Activated effector memory CD4-positive, alpha-beta T cell treated with anti-CD3 and anti-CD28 coated beads, Interleukin-2, amount 50 U/mL, for 16 hours (primary cell): ENCODE measurements around the gene ANTXR1.

ENCODE experiments used
- DNase-seq: peaks from one replicate; pipeline ENCODE4 v3.0.0-alpha.2; 2020

ANTXR1 gene

DNA sequence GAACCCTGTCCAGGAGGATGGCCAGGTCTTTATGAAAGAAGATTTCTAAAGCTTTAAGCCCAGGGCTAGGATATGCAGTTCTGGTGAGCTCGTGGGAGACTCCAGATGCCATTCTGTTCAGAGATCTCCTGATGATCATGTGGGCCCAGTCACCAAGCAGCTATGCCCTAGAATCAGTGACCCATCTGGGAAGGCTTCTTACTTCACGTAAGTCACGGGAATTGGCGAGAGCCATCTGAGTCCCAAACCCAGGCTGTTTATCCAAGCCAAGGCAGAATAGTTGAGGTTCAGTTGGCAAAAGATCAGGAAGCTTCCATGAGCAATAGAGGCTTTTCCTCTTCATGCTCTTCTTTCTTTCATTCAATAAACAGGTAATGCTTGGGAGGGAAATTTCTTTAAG, 23.9 kb downstream of the ANTXR1 start:
- no peak for DNase-seq

DNA sequence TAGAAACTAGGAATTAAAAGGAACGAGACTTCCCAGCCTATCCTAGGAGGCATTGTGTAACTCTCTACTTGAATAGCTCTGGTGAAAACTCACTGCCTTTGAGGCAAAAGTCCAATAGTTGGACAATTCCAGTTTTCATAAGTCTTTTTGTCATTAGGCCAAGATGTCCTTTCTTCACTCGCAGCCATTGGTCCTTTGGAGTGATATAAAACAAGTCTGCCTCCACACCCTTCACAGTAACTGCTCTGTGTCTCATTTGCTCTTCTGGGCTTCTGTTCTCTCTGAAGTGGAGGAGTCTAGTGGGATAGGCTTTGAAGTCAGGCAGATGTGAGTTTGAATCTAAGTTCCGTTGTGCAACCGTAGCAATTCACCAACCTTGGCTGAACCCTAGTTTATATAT, 28.2 kb downstream of the ANTXR1 start:
- DNase-seq: no peak

DNA sequence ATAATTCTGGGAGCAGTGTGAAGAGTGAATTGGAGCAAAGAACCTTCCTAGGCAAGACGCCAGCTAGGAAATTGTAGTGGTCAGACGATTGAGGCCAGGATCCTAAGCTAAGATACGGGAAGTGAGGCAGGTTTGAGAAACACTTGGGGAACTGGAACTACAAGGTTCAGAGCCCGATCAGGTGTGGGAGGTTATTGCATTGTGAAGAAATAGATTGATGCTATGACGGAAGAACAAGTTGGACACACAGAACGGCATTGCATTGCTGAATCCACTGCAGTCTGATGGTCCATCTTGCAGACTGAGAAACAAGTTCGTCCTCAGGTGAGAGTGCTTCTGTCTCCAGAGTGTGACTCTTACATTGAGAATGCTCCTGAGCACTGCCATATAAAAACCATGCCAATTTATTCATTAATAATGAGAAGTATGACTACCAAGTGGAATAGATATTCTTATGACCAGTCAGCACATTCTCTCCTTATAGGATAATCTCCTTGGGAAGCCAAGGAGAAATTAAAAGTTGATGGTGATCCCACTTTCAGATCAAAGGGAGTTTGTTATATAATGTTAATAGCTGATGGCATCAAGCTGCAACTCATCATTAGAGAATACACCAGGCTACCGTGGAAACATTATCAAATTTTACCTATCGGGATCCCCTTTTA, 30.9 kb downstream of the ANTXR1 start:
- DNase-seq: no peak

DNA sequence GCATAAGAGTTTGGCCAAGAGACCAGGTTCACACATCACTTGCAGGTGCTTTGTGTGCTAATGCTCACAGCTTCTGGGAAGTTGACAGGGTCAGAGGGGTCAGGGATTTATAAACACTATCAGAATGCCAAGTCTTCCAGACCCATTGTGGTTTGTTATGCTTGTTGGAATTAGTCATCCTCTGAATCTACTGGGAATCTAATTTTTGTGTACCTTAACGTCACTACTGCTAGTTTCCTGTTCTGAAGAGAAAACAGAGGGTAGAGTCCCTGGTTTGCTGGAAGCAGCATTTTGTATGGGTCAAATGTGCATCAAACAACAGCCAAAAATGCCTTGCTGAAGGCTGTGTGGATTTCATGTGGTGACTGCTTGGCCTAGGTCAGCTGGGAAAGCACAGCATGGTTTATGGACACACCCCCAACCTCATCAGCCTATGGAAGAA, 33.3 kb downstream of the ANTXR1 start:
- DNase-seq: no peak

DNA sequence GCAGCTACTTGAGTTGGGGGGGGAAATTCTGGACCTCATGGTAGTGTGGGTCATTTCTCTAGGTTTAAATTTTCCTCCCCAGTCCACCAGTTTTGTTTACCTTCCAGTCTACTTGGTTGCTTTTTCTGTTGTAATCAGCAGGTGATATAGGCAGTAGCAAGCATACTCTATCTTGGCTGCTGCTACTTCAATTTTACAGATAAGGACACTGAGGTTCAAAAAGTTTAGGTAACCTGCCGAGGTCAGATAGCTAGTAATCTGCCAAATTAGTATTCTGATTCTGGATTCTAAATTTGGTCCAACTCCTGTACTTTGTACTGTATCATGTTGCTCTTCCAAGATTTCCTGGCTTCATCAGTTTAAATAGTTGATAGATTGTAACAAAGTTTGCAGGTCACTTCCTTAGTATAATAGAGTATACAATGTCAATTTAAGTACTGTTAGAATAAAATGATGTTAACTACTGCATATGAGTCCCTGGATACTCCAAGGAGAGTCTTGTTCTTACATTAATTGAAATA, 34.7 kb downstream of the ANTXR1 start:
- DNase-seq: no peak

DNA sequence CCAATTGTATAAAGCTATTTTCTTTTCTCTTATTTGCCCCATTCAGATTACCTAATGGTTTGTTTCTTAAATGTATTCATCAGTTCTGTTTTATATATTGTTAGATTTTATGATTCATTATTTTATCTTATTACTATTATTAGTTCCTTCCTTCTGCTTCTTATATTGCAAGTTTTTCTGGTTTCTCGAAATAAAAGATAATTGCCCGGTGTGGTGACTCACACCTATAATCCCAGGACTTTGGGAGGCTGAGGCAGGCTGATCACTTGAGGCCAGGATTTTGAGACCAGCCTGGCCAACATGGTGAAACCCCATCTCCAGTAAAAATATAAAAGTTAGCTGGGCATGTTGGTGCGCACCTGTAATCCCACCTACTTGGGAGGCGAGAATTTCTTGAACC, 37.8 kb downstream of the ANTXR1 start:
- no peak for DNase-seq

DNA sequence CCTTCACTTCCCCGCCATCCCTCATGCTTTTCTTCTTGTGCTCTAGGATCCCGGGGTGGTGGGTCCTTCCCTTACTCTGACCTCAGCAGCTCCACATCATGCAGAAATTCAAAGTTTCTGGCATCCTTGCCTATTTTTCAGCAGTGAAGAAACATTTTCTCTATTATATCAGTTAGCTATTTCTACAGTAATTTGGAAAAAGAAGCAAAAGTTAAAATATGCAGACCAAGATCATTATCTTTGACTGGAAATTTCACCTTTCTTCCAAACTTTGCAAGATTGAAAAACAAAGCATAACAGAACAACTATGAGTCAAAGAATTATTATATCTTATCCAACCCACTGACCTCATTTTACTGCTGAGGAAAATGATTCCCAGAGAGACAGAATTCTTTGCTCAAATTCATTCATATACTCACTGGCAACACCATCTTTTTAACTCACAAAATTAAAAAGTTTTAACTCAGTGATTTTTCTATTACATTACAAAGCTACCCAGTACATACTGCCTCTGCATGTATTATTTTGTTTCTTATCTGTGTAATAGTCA, 40.5 kb downstream of the ANTXR1 start:
- no peak for DNase-seq

DNA sequence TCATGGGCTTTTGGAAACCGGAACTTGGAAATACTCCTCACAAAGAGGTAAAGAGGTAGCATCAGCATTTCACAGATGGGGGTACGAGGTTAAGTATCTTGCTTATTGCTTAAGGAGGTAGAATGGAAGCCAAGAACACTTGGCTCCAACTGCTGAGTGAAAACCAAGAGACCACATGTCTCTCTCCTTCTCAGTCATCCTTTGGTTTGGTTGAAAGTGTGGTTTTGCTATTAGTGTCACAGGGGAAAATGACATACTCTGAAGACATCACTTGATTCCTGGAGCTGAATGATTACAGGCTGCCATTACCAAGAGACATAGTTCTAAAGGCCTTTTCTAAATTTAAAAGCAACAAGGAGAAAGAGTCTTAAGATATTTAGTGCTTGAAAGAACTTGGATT, 41.5 kb downstream of the ANTXR1 start:
- no peak for DNase-seq

DNA sequence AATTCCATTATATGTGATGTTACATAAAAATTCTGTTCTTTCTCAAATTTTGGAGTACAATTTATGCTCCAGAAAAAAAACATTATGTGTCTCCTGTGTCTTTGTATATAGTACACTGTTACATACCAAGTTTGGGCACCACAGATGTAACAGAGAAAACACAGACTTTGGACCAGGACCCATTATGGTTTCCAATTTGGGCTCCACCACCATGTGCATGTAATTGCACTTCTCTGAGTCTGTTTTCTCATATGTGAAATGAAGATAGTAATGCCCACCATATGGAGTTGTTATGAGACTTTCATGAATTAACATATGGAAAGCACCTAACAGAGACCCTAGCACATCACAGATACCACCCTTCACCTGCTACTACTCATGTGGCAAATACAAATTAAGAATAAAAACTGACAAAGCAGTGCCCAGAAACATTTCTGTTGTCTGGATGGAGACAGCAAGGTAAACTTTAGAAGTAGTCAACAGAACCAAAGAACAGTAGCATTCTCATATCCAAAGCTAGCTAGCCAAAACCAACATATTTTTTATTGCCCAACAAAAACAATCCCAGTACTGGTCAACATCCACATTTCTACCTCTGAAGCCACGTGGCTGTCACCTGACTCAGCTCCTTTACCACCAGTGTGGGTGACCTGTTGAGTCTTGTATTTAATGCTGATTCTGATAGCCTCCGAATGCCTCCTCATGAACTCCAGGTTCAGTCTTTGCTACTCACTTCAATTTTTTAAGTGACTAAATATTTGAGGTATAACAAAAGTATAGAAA, 42.9 kb downstream of the ANTXR1 start:
- no peak for DNase-seq

DNA sequence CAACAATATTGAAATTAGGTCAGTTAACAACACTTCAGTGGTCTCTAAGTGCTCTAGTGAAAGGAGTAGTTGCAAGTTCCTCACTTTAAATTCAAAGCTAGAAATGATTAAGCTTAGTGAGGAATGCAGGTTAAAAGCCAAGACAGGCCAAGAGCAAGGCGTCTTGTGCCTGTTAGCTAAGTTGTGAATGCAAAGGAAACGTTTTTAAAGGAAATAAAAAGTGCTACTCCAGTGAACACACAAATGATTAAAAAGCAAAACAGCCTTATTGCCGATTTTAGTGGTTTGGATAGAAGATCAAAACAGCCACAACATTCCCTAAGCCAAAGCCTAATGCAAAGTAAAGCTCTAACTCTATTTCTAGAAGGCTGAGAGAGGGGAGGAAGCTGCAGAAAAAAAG, 44.7 kb downstream of the ANTXR1 start:
- no peak for DNase-seq

DNA sequence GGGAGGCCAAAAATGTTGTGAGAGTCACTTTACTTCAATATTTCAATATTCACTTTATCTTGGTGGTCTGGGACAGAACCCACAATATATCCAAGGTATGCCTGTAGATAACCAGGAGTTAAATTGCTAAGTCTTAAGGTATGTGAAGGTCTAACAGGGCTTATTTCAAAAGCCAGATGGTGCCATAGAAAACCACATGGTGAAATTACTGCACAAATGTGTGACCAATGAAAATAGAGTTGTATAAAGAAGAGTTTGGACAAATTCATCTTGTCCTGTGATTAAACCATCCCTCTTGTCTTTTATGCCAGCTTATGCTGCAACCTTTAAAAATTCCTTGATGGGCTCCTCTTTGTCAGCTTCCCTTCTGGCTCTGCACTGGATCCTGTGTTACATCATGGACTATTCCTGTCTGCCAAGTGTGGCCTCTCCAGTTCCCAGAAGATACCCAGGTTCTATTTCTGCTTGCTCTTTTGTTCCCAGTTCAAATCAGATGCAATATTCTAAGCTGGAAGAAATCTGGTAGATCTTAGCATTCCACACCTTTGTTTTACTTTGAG, 46.8 kb downstream of the ANTXR1 start:
- no peak for DNase-seq

DNA sequence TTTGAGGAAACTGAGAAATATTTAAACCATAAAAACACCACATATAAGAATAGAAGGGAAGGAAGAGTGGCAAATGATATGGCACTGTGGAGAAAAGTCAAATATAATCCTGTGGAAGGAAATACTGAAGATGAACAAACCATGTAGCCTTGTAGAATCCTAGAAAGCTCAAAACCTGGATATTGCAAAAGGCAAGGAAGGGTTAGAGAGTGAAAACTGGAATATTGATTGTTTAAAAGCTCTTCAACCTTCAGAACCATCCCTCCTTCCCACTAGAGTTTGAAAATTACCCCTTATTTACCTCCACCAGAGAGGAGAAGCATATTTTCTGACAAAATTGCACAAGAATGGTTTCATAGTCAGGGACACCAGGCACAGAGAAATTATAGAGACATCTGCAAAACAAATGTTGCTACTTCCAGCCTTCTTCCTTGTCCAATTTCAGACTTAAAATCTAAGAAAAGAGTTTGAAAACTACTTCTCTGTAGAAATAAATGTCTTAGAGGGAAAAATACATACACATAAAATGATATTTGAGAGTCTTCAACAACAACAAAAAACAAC, 48.0 kb downstream of the ANTXR1 start:
- no peak for DNase-seq

DNA sequence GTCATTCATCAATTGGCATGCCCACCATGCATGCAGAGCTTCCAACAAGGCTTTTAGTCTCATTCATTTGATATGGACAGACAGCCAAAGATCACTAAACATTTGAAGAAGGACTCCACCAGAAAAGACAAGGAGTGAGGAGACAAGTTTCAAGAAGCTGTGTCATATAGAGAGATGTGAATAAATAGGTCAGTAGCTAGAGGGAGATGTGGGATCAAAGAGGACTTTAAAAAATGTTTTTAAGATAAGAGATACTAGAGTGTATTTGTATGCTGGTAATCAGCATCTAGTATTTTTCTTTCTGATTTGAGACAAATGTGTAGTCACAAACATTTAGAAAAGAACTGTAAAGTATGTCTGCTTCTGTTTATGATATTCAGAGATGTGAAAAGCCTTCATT, 48.5 kb downstream of the ANTXR1 start:
- no peak for DNase-seq

DNA sequence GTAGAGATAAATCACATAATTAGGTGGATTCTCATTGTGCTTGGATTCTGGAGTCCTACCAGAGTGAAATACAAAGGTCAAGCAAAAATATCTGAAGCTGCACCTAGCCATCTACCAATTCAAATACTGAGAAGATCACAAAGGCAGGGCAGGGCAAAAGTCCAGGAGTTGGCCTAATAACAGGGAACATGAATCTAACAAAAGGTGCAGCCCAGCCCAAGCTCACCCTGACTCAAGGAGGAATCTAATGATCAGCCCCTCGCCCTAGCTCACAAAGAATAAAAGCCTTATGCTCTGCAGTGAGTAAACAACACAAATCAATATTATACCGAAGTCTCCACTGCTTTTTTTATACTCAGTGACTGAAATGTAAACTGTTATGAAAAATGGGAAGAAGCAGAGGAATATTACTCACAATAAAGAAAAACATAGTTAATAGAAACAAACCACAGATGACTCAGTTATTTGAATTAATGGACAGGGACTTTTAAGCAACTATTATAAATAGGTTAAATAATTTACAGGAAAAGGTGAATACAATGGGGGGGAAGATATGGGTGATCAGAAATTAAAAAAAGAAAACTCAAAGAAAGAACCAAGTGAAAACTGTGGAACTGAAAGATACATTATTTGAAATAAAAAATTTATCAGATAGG, 49.5 kb downstream of the ANTXR1 start:
- no peak for DNase-seq

DNA sequence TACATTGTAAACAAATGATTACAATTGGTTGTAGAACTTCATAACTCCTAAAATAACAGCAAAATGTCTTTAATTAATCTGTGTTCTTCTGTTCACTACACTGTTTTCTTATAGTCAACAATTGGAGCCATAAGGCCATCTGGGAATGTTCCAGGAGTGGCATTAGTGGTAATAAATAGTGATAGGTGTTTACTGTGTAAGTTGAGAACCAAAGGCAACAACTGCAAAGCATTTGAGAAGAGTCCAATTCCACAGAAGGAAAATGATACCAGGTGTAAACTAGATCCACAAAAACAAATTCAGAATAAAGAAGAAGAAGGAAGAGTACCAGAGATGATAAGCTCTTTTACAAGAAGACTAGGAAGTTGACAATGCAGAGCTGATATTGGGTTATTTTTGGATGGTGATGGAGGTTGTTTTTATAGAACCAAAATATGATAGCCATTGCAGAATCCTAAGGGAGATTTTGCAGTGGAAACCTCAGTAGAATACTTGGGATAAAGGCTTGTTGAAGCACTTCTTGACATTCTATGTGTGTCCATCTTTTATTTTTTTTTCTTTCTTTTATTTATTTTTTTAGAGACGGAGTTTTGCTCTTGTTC, 52.9 kb downstream of the ANTXR1 start:
- no peak for DNase-seq

DNA sequence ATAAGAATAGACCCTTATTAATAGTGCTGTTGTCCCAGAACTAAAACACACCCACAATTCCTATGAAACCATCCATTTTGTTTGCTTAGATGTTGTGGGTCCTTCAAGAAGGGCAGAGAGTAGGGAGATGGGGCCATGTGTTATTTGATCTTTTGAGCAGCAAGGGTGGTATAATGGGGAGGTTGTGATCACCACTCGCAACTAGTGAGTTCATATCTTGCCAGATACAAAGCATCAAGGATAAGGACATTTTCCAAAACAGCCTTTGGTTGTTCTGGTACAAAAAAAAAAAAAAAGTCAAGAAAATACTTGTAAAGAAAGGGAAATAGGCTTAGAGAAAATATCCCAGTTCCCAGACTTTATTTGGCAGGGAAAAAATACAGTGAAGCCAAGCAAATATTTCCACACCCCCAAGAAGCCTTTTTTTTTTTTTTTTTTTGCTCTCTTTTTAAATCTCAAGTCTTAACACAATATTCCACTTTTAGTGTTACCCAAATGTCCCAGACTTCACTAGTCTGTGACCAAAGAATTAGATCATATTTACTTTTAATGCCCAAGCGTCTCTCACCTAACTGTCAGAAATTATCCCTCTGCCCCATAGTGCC, 54.1 kb downstream of the ANTXR1 start:
- no peak for DNase-seq

DNA sequence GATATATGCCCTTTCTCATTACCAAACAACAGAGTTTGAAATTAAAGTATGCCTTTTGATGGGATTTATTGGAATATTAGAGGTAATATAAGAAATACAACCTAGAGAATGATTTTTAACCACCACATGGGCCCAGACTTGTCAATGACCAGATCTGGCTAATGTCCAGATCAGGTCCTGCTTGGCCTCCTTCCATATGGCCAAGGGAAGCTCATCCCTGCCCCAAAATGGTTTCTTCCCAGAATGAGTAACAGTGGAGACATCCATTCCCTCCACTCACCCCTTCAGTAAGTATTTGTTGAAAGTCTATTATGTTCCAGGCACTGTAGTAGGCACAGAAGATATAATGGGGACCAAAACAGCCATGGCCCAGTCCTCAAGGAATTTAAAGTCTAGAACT, 54.9 kb downstream of the ANTXR1 start:
- DNase-seq: no peak

DNA sequence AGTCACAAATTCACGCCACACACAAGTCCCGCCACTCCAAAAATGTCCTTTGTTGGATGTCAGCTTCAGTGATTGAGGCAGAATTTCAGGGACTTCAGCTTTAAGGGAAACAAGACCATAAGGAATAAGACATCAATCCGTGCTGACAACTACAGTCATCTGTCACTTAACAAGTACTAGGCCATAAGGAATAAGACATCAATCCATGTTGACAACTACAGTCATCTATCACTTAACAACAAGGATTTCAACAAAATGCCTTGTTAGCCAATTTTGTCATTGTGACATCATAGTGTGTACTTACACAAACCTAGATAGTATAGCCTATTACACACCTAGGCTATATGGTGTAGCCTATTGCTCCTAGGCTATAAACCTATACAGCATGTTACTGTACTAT, 58.0 kb downstream of the ANTXR1 start:
- no peak for DNase-seq

DNA sequence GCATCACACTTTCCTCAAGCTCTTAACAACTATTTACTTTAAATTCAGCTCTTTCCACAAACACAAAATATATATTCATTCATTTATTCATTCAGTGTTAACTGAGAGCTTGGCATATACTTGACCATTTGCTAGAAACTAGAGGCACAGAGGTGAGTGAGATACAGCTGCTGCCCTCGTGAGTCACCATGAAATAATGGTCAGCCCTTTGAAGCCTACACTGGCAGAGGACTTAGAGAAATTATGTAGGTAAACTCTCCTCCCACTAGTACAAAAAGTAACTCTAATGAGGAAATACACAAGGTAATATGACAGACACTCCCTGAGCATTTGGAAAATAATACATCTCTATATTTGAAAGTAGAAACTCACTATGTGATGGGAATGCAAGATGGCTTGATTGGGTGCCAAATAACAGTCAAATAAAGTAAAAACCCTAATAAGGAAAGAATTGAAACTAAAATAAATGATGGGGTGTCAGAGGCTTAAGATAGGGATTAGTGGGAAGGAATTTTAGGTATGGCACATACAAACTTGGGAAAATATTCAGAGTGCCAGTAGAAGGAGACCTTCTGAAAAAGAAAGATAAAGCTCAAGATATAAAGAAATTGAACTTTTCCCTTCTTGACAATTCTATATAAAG, 61.1 kb downstream of the ANTXR1 start:
- DNase-seq: no peak

DNA sequence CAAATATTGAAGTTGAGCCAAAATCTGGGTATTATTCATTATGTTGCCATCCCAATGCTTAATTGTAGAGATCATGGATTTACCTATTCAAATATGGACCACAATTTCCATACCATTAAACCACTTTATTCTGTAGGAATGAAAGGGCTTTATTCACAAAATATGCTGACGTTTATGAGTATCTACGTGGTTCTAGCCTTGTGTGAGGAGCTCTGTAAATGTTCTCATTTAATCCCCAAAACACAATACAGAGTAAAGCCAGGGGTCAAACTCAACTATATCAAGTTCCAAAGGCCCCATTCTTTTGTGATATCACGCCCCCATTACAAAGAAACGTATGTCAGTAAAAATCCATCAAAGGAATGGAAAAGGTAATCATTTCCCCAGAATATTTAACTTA, 61.9 kb downstream of the ANTXR1 start:
- DNase-seq: no peak

DNA sequence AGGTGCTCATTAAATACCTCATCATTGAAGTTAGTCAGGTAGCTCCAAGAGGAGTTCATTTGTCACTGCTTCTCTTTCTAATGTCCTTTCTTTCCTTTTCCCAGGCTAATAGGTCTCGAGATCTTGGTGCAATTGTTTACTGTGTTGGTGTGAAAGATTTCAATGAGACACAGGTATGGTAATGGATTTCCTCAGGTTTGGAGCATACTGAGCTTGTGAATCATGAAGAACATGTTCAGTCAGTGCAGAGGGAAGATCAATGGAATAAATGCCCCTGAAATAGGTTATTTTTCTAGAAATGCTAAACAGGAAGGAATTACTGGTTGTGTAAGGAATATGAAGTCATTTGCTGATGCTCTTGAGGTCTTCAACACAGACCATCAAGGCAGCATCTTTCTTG, 62.5 kb downstream of the ANTXR1 start:
- DNase-seq: no peak

DNA sequence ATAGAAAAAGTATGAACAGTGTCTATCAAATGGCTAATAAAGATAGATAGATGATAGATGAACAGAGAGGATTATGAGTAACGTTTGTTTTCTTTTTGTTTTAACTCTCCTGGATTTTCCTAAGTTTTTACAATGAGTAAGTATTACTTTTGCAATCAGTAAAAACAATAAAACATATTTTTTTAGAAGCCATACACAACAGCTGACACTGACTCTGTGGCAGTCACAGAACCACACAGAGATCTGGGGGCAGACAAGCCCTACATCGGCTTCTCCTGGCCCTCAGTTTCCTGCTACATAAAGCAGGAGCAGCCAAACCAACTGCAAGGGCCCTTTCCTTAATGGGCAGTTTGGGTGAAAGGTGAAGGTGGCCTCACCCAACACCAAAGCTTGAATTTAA, 63.6 kb downstream of the ANTXR1 start:
- DNase-seq: no peak
